Measurements from ENCODE around the gene ZNF280B. TPM values are rescaled to one million over a fixed set of nuclear protein-coding genes. Genes with fewer than 3 reads are reported as not detected.

The ZNF280B gene
- total RNA-seq, 1 experiment from 2014 or later, result 5.9 TPM

DNA sequence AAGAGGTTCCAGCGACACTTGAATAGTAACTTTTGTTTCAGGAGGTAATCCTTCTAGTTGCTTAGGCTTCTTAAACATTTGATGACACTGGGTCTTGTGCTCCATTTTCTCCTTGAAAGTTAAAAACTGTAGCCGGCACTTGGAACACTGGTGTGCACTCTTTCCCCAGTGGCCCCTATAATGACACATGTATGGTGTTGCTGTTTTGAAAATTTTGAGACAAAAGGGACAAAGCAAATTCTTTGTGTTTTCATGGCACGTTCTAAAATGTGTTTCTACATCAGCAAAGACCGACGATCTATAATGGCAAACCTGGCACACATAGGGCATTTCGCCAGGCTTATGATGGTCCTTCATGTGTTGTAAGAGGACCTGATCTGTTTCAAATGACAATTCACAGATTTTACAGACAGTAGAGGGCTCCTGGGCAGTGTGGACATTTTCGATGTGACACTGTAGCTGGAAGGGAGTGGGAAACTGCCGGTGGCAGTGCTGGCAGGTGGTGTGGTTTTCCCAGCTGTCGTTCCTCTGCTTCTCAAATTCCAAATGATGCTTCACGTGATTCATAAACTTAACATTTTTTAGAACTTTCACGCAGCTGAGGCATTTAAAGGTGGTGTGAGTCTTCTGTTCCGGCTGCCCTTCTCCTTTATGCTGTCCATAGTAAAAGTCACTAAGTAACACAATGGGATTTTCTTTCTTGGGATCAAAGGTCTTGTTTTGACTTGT, 20.5 kb downstream of the ZNF280B start (continued):
- TF ChIP-seq ZBTB21 (CRISPR knock-in tag; IDR thresholded peaks at IDR 0.05; ENCODE audit: borderline replicate concordance), result no peak

DNA sequence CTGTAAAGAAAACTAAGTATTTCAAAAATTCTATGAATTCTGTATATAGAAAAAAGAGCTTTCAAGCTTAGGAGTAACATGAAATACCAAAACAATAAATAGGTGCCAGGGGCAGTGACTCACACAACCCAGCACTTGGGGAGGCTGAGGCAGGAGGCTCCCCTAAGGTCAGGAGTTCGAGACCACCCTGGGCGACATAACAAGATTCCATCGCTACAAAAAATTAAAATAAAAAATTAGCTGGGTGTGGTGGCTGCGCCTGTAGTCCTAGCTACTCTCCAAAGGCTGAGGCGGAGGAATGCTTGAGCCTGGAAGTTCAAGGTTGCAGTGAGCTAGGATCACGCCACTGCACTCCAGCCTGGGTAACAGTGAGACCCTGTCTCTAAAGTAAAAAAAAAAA, 21.5 kb downstream of the ZNF280B start:
- peaks cover 5% of the 10 kb centered on the region for H3K4me1 Mint-ChIP-seq
- POLR2A ChIA-PET, result no interaction called here
- DNase-seq (ENCODE audit: low spot score), result no peak
- CTCF ChIA-PET, result interaction anchor here (0.7 to 1.2 kb wide), 7 partner anchors 22 to 223 kb away, joined by 3 to 5 read pairs (median 3); partner anchors contain the start of gene ZNF280B
- TF ChIP-seq KAT7 (CRISPR knock-in tag; IDR thresholded peaks at IDR 0.05; ENCODE audit: borderline replicate concordance), result no peak
- TF ChIP-seq, protein P1, sequence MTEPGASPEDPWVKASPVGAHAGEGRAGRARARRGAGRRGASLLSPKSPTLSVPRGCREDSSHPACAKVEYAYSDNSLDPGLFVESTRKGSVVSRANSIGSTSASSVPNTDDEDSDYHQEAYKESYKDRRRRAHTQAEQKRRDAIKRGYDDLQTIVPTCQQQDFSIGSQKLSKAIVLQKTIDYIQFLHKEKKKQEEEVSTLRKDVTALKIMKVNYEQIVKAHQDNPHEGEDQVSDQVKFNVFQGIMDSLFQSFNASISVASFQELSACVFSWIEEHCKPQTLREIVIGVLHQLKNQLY (CRISPR knock-in tag; IDR thresholded peaks at IDR 0.05), result no peak
- TF ChIP-seq, protein P2, sequence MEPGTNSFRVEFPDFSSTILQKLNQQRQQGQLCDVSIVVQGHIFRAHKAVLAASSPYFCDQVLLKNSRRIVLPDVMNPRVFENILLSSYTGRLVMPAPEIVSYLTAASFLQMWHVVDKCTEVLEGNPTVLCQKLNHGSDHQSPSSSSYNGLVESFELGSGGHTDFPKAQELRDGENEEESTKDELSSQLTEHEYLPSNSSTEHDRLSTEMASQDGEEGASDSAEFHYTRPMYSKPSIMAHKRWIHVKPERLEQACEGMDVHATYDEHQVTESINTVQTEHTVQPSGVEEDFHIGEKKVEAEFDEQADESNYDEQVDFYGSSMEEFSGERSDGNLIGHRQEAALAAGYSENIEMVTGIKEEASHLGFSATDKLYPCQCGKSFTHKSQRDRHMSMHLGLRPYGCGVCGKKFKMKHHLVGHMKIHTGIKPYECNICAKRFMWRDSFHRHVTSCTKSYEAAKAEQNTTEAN (CRISPR knock-in tag; IDR thresholded peaks at IDR 0.05), result no peak
- TF ChIP-seq, protein P3, sequence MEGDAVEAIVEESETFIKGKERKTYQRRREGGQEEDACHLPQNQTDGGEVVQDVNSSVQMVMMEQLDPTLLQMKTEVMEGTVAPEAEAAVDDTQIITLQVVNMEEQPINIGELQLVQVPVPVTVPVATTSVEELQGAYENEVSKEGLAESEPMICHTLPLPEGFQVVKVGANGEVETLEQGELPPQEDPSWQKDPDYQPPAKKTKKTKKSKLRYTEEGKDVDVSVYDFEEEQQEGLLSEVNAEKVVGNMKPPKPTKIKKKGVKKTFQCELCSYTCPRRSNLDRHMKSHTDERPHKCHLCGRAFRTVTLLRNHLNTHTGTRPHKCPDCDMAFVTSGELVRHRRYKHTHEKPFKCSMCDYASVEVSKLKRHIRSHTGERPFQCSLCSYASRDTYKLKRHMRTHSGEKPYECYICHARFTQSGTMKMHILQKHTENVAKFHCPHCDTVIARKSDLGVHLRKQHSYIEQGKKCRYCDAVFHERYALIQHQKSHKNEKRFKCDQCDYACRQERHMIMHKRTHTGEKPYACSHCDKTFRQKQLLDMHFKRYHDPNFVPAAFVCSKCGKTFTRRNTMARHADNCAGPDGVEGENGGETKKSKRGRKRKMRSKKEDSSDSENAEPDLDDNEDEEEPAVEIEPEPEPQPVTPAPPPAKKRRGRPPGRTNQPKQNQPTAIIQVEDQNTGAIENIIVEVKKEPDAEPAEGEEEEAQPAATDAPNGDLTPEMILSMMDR (IDR thresholded peaks at IDR 0.05), result no peak
- TF ChIP-seq NR3C1 (CRISPR knock-in tag; conservative IDR thresholded peaks at IDR 0.05; ENCODE audit: low read depth), result no peak
- no peak overlapping the region for H3K27ac Mint-ChIP-seq
- peaks cover 48% of the 10 kb centered on the region for H3K27me3 Mint-ChIP-seq (ENCODE audit: low read depth)
- H3K36me3 Mint-ChIP-seq, result peaks cover 43% of the 10 kb centered on the region
- ATAC-seq, result no peak
- H3K4me3 Mint-ChIP-seq, result no peak overlapping the region
- H3K9me3 Mint-ChIP-seq, result no peaks in the 10 kb centered on the region

DNA sequence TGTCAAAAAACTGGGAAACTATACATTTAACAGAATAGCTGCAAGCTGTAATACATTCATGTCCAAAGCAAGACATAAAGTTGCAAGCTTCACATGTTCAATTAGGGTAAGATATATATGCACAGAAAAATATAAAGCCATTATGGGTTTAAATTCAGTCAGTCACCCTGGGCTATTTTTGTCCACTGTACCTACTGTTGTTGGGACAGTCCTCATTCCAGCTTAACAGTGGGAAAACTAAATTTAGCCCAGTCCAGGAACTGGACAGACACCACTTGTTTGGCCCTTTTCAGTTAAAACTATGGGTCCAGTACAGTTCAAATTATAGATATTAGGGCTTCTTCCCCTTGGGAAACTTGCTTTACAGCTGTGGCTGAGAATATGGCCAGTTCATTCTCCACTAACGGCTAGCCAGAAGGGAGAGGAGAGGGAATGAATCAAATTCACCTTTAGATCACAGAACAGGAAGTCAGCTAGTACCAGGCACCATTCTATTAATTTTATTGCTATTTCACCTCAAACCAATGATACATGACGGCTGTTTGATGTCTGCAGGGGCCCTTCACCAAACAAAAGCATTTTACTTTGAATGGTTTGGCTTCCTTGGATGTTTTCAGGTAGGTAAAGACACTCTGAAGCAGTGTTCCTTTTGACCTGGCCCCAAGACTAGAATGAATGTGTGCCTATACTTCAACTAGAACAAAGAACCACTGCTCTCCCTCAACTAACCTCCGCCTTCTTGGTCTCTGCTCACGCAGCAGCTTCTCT, 22.2 kb downstream of the ZNF280B start:
- TF ChIP-seq MYBL2 (CRISPR knock-in tag; IDR thresholded peaks at IDR 0.05) (no peak), ELF4 (CRISPR knock-in tag; IDR thresholded peaks at IDR 0.05; ENCODE audit: low read depth) (no peak)
- ChIA-PET CTCF (interaction anchor here (0.7 to 1.2 kb wide), 6 partner anchors 22 to 223 kb away, joined by 3 to 4 read pairs (median 3); partner anchors contain the start of gene ZNF280B), POLR2A (no interaction called here)
- no peak overlapping the region for H3K27ac Mint-ChIP-seq
- ATAC-seq (no peak), DNase-seq (ENCODE audit: low spot score) (no peak)
- H3K36me3 Mint-ChIP-seq, result peaks cover 38% of the 10 kb centered on the region
- no peaks in the 10 kb centered on the region for H3K9me3 Mint-ChIP-seq
- H3K4me3 Mint-ChIP-seq, result no peak overlapping the region
- peaks cover 5% of the 10 kb centered on the region for H3K4me1 Mint-ChIP-seq
- H3K27me3 Mint-ChIP-seq (ENCODE audit: low read depth), result peaks cover 56% of the 10 kb centered on the region

DNA sequence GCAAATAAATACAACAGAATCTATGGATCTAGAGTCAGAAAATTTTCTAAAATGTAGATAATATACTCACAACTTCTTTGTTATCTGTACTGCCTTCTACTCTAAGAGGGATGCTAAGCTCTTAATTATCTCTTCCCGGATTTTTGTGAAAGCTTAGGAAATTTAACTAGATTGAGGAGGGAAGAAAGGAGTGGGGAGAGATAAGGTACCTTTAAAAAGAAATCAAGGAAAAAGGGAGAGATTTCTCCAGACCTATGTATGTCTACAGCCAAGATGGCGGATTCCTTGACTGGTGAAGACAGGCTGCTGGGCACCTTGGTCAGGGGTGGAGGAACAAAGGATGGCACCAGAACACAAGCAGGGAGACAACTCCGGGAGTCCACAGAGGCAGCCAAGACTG, 23.0 kb downstream of the ZNF280B start:
- Mint-ChIP-seq H3K27ac (no peak overlapping the region), H3K27me3 (ENCODE audit: low read depth) (peaks cover 64% of the 10 kb centered on the region), H3K4me3 (no peak overlapping the region), H3K9me3 (no peaks in the 10 kb centered on the region), H3K4me1 (peaks cover under 1% of the 10 kb centered on the region), H3K36me3 (peaks cover 31% of the 10 kb centered on the region)
- CTCF ChIA-PET, result no interaction called here
- DNase-seq (ENCODE audit: low spot score) (no peak), ATAC-seq (no peak)
- no peak for TF ChIP-seq ZNF317 (CRISPR knock-in tag; IDR thresholded peaks at IDR 0.05; ENCODE audit: borderline replicate concordance, low read depth)
- POLR2A ChIA-PET, result no interaction called here

DNA sequence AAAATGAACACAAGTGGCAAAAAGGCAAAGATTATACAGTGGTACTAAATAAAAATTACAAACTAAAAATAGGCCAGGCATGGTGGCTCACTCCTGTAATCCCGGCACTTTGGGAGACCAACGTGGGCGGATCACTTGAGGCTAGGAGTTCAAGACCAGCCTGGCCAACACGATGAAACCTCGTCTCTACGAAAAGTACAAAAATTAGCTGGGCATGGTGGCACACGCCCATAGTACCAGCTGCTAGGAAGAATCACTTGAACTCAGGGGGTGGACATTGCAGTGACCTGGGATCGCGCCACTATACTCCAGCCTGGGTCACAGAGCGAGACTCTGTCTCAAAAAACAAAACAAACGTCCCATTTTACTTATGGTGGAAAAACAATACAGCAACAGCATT, 24.5 kb downstream of the ZNF280B start:
- CTCF ChIA-PET, result interaction anchor here (0.7 to 1.7 kb wide), 3 partner anchors 20 to 209 kb away, joined by 3 to 6 read pairs (median 4); no protein-coding TSS in a partner anchor
- H3K27ac Mint-ChIP-seq, result no peak overlapping the region
- POLR2A ChIA-PET, result interaction anchor here (0.6 kb wide), 1 partner anchor 10 kb away, joined by 3 read pairs; no protein-coding TSS in a partner anchor
- no peak for DNase-seq (ENCODE audit: low spot score)
- H3K4me3 Mint-ChIP-seq, result no peak overlapping the region
- H3K27me3 Mint-ChIP-seq (ENCODE audit: low read depth), result peaks cover 70% of the 10 kb centered on the region
- H3K4me1 Mint-ChIP-seq, result no peaks in the 10 kb centered on the region; the same call in 1 of the 2 replicates
- no peaks in the 10 kb centered on the region for H3K9me3 Mint-ChIP-seq
- ATAC-seq, result no peak
- H3K36me3 Mint-ChIP-seq, result peaks cover 25% of the 10 kb centered on the region
- no peak for TF ChIP-seq FOXP1 (CRISPR knock-in tag; IDR thresholded peaks at IDR 0.05; ENCODE audit: borderline replicate concordance)
- no peak for TF ChIP-seq SOX15 (CRISPR knock-in tag; IDR thresholded peaks at IDR 0.05)
- no peak for TF ChIP-seq ZNF138 (CRISPR knock-in tag; conservative IDR thresholded peaks at IDR 0.05)
- TF ChIP-seq TCF7 (CRISPR knock-in tag; IDR thresholded peaks at IDR 0.05; ENCODE audit: low read depth), result no peak
- no peak for TF ChIP-seq ZNF396 (CRISPR knock-in tag; IDR thresholded peaks at IDR 0.05; ENCODE audit: borderline replicate concordance)
- TF ChIP-seq, protein P4, sequence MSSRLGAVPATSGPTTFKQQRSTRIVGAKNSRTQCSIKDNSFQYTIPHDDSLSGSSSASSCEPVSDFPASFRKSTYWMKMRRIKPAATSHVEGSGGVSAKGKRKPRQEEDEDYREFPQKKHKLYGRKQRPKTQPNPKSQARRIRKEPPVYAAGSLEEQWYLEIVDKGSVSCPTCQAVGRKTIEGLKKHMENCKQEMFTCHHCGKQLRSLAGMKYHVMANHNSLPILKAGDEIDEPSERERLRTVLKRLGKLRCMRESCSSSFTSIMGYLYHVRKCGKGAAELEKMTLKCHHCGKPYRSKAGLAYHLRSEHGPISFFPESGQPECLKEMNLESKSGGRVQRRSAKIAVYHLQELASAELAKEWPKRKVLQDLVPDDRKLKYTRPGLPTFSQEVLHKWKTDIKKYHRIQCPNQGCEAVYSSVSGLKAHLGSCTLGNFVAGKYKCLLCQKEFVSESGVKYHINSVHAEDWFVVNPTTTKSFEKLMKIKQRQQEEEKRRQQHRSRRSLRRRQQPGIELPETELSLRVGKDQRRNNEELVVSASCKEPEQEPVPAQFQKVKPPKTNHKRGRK (CRISPR knock-in tag; IDR thresholded peaks at IDR 0.05; ENCODE audit: borderline replicate concordance), result no peak
- no peak for TF ChIP-seq TEAD1 (CRISPR knock-in tag; IDR thresholded peaks at IDR 0.05)
- no peak for TF ChIP-seq NFATC4 (CRISPR knock-in tag; IDR thresholded peaks at IDR 0.05)
- no peak for TF ChIP-seq FOXJ3 (CRISPR knock-in tag; IDR thresholded peaks at IDR 0.05; ENCODE audit: borderline replicate concordance)
- TF ChIP-seq NFE2L1 (CRISPR knock-in tag; IDR thresholded peaks at IDR 0.05), result no peak
- no peak for TF ChIP-seq TEAD4 (CRISPR knock-in tag; IDR thresholded peaks at IDR 0.05)
- TF ChIP-seq JUN (CRISPR knock-in tag; IDR thresholded peaks at IDR 0.05), result no peak

All from WTC11 (cell line).